NCI-H2227 treated with DMSO at 0.1 percent for 48 hours (cell line): ENCODE results near the gene EYS.
"Not testable (repeated sequence)": the region's sequence is repeated elsewhere in the genome, so short reads cannot be mapped to it uniquely, and the experiment has no call there.

ENCODE experiments used
- DNase-seq: peaks from one replicate; lab custom pipeline; 2025; lab: John Stamatoyannopoulos, UW

Gene EYS

GRCh38 chr6:65452333-65452732 lies 254.7 kb downstream of the EYS start:
- DNase-seq, result no peak

DNA sequence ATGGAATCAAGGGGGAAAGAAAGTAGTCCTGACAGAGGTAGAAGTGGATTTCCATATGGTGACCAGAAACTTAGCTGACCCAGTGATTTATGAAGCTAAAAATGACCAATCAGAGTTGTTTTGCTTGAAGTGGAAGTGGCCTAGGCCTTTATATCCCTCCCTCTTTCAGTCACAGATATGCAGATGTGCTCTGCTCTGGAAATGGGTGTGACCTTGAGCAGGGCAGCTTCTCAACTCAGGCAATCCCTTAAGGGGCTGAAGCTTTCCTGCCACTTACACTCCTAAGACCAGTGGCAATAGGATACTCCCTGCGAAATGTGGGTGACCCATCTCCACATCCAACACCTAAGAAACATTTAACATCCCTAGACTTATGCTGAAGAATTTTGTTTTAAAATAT lies 256.6 kb downstream of the EYS start:
- DNase-seq, result no peak

DNA sequence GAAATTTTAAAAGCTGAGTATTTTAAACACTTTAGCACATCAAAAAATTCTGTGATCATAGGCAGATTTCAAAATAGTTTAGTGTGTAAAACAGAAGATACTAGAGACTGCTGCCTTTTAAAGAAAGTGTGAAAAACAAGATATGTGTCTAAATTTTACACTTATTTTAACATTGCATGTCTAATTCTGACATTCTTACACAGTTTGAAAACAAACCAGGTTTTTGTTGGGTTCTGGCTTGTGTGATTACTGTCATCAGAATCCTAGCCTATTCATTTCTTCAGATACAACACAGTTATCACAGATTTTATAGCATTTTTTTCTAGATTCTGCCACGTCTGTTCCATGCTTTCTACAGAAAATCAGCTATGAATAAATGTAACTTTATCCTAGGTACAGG lies 257.1 kb downstream of the EYS start:
- no peak for DNase-seq

DNA sequence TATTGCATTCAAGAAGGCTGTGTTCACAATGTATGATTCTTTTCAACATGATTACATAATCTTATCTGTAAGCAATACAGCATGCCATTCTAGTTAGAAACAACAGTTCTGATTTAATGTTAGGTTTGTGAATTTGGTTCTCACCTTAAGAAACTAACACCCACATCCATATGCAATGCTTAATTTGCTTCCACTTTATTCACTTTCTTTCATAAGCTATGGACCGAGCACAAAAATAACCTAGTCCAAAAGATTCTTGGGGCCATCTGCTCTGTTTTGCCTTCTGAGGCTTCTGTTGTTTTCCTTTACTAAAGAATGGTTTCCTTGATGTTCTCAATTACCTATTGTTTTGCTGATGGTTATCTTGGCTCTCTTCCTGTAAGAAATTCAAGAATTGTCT lies 258.2 kb downstream of the EYS start:
- DNase-seq, result no peak

DNA sequence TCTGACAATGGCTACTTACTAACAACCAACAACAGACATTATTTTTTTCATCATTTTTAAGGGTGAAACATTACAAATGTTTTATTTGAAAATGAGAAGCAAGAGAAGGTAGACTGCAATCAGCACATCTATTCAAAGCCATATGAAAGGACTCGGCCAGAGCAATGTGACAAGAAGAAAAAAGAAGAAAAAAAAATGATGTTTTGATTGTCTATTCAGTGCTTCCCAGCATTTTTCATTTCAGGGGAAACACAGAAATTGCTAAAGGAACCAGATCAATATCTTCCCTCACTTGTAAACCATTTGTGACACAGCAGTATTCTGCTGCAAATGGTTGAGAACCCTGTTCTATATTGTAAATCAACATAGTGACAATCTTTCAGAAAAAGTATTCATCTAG lies 270.7 kb downstream of the EYS start:
- no peak for DNase-seq

DNA sequence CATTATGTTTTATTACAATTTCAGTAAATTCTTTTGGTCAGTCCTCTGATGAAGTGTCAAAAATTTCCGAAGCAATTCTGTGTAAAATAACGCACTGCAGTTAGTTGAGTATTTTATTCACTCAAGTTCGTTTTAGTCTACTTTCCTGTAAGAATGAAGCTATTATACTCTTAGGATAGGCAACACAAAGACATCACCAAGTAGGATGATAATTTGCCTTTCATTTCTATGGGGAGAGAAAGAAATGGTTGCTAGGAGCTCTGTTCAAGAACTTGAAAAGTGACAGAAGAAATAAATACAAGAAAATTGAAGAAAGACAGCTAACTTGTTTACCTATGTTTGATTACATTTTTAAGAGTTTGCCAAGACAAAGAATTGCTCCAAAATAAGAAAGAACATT lies 290.4 kb downstream of the EYS start:
- no peak for DNase-seq

GRCh38 chr6:65410309-65410708 lies 296.7 kb downstream of the EYS start:
- DNase-seq, result no peak

DNA sequence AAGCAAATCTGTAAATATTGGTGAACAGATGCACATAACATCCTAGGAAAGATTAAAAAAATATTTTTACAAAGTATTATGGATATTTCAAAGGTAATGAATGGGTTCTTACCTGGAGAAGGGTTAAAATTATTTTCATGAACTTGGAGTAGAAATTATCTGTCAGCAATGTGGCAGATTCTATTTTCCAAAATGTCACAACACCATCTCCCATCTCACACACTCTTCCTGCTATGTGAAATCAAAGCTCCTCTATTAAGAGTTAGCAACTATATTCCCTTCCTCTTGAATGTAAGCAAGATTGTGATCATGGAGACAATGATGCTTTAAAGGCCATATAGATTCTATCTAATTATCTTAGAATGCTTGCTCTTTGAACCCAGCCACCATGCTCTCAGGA lies 304.5 kb downstream of the EYS start:
- no peak for DNase-seq

DNA sequence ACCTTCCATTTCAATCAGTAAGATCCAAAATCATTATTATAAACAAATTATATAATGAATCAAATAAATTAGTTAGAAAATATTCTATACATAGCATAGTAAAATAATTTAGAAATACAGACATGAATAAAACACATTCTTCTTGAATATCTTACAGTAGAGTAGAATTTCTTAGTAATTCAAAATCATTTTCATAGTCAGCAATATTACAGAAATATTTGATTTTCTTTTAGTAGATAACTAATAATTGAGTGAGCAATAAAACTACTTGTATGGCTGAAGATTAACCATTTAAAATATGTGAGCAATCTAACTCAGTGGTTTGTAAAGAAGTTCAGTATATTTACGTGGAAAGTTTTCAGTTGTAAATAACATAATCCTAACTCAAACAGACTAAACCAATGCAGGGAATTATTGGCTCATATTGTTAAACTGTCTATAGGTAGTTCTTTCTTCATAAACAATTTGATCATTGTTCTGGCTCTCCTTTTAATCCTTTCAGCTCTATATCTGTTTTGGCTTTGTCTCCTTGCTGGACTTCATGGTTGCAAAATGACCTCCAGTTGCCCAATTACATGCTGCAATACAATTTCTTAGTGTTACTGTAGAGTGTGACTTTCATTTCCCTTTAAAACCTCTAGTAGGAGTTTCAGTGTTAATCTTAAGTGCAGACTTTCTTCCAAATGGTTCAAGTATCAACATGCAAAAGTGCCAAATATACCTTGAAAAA lies 307.5 kb downstream of the EYS start:
- DNase-seq, result no peak

DNA sequence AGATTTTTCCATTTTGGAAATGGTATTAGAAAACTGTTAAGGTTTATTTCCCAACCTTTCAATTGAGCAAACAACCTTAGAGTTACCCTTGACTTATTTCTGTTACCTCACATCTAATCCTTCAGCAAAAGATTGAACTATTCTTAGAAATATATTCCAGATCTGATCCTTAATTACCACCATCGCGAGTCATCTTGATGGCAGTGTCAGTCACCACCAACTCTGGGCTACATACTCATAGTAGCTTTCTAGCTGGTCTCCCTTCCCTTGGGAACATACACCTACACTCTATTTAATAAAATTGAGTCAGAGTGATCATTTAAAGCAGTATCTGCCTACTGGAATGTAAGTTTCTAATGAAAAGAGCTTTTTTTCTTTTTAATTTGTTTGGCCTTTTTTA lies 308.2 kb downstream of the EYS start:
- DNase-seq, result no peak

- DNase-seq, result no peak
These were observed 356.5 kb downstream of the EYS start for GRCh38 chr6:65350530-65350929.

DNA sequence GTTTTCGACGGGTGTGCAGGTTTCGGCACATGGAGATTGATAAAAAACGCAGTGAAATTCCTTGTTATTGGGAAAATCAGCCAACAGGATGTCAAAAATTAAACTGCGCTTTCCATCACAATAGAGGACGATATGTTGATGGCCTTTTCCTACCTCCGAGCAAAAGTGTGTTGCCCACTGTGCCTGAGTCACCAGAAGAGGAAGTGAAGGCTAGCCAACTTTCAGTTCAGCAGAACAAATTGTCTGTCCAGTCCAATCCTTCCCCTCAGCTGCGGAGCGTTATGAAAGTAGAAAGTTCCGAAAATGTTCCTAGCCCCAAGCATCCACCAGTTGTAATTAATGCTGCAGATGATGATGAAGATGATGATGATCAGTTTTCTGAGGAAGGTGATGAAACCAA lies 404.4 kb downstream of the EYS start:
- not testable (repeated sequence) for DNase-seq

GRCh38 chr6:65299236-65299635 lies 407.8 kb downstream of the EYS start:
- DNase-seq, result no peak

GRCh38 chr6:65295812-65296211 lies 411.2 kb downstream of the EYS start:
- no peak for DNase-seq

- no peak for DNase-seq
These were observed 417.5 kb downstream of the EYS start for GRCh38 chr6:65289491-65289890.

GRCh38 chr6:65285275-65285674 lies 421.8 kb downstream of the EYS start:
- DNase-seq, result no peak

DNA sequence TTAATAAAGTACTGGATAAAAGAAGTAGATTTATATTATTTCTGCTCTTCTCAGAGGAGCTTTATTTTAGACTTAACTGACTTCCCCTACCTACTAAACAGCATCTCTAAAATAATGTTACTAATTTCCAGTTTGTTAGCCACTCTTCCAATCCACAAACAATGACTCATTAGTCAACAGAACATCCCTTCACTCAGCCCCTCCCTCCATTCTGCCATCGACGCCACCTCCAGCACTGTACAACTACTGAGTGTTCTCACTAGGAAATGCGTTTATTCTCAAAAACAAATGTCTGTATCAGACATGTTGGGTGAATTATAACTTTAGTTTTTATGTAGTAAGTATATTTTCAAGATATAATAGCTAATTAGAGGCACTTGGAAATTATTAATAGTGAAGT lies 427.0 kb downstream of the EYS start:
- no peak for DNase-seq

GRCh38 chr6:65262241-65262640 lies 444.8 kb downstream of the EYS start:
- no peak for DNase-seq

DNA sequence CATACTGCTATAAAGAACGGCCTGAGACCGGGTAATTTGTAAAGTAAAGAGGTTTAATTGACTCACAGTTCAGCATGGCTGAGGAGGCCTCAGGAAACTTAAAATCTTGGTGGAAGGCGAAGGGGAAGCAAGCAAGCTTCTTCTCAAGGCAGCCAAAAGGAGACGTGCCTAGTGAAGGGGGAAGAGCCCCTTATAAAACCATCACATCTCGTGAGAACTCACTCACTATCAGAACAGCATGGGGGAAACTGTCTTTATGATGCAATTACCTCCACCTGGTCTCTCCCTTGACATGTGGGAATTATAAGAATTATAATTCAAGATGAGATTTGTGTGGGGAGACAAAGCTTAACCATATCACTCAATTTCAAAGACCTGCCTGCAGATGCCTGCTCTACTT lies 447.0 kb downstream of the EYS start:
- no peak for DNase-seq

GRCh38 chr6:65259059-65259458 lies 448.0 kb downstream of the EYS start:
- DNase-seq, result no peak

DNA sequence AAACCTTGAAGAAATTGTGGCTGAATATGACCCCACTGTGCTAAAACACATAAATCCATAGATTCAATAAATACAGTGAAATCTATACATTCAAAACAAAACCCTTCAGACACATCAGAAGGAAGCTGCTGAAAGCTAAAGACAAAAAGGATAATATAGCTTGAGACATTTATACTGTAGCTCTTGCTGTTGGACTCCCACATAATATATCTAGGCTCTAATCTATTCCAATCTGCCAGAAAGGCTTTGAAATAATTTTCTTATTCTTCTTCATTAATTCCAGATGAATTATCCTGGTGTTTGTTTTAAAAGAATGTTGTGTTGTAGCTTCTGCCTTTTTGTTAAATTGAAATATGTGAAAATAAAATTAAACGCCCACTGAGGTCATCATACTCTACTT lies 454.0 kb downstream of the EYS start:
- DNase-seq, result no peak

DNA sequence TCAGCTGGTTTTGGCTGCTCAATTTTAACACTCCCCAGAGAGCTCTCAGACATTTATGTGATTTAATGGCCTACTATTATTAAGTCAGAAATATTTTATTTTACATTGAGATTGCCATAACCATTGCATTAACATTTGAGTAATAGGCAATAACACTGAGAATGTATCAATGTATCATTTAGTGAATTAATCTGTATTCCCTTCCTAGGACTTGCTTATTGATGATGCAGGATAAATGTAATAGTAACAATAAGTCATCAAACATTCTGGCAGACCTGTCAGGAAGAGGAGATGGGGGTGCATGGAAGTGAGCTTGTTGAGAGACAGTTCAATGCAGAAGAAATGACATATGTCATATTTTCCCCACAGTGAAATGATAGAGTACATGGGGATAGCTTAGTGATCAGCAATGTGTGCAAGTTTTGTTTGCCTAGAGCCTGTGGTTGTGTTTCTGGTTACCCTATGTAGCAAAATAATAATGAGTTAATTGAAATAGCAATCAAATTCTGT lies 458.9 kb downstream of the EYS start:
- DNase-seq, result no peak

- no peak for DNase-seq
These were observed 475.4 kb downstream of the EYS start for GRCh38 chr6:65231616-65232015.

DNA sequence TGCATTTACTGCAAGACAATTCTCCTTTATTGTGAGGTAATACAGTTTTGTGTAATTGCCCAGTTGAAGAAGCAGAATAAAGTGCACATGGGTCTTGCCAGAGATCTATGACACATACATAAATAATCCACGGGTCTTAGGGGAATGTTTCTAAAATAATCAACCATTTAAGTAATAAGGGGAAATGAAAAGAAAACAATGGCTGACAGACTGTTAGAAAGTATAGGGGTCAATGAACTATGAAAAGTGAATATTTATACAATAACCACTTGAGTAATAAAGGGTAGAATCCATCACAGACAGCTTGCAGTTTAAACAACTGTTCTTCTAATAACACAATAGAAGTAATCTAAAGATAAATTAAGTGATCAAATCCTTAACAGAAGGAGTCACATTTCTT lies 477.2 kb downstream of the EYS start:
- no peak for DNase-seq
